22Rv1 (cell line): ENCODE data around the gene TXNDC11.
"Not testable (repeated sequence)": the region's sequence is repeated elsewhere in the genome, so short reads cannot be mapped to it uniquely, and the experiment has no call there.

Source experiments
- CTCF ChIP-seq: fragments of 450-650 bp; IDR thresholded peaks from 2 replicates; pipeline ENCODE4 v1.5.1; 2017; ENCODE audit warnings: mild to moderate bottlenecking
- ZFX ChIP-seq: fragments of 450-650 bp; IDR thresholded peaks from 2 replicates; pipeline ENCODE4 v1.6.1; 2017; ENCODE audit warnings: antibody characterized with exemption, borderline replicate concordance

- not testable (repeated sequence) for TF ChIP-seq CTCF, ZFX
Observed at GRCh38 chr16:11784381-11784780, 41.7 kb upstream of the TXNDC11 start.
